Measurements from ENCODE around the gene HTR3E. TPM values are rescaled to one million over a fixed set of nuclear protein-coding genes. Genes with fewer than 3 reads are reported as not detected.

HTR3E gene
- total RNA-seq, 1 experiment from 2014 or later = not detected

DNA sequence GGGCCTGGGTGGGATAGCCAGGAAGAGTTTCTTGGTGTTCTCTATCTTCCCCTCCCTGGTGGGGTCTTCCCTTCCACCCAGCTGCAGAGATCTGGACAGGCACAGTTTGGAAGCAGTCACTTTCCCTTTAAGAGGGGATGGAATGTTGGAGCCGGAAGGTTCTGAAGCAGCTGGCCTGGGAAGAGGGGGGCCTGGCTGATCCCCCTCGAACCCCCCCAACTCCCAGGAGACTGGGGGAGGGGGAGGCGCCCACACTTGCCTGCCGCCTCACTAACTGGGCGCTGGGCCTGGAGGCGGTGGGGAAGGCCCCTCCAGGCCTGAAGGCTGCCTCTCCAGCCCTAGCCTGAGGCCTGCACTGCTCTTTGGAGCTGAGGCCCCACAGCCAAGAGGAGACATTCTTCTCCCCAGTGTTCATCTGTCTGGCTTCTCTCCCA, 59.7 kb downstream of the HTR3E start:
- no peak overlapping the region for H2AFZ ChIP-seq (ENCODE audit: low read length)

More for the DNA sequence above, 59.7 kb downstream of the HTR3E start:
- Mint-ChIP-seq H3K27ac (peak overlapping the region; percentile 91 to 96 (median 93); a peak in 5 of 7 replicates), H3K27me3 (ENCODE audit: low read depth) (no peaks in the 10 kb centered on the region), H3K4me3 (peak overlapping the region; percentile 93 to 99), H3K4me1 (peaks cover 11 to 21% of the 10 kb centered on the region in 2 experiments), H3K36me3 (ENCODE audit: insufficient read depth in 1 of 3, low read depth in 3 of 3) (peaks cover 4 to 12% (median 4%) of the 10 kb centered on the region in 3 experiments; a peak in 6 of 7 replicates), H3K9me3 (no peaks in the 10 kb centered on the region; a peak in 1 of 5 replicates)
- H4K20me1 ChIP-seq (ENCODE audit: control insufficient read depth, insufficient read depth, insufficient read length) = no peaks in the 10 kb centered on the region
- no peak overlapping the region for H2BK20ac ChIP-seq (ENCODE audit: low read depth, low read length, poor library complexity, severe bottlenecking)
- peak overlapping the region; percentile 75 for H3K4me2 ChIP-seq (ENCODE audit: insufficient read depth, insufficient read length, low read length)
- H3K18ac ChIP-seq (ENCODE audit: insufficient read length, low read depth, low read length) = no peak overlapping the region
- WGBS (ENCODE audit: extremely low coverage, insufficient read length, low lambda C conversion rate) = no CpG with 5 or more reads among the region's 6 CpGs
- no peak overlapping the region for H2BK12ac ChIP-seq (ENCODE audit: insufficient read length, low read depth, low read length)
- no peak overlapping the region for H3K23ac ChIP-seq (ENCODE audit: insufficient read length, low read depth, low read length)
- H3K4me1 ChIP-seq (ENCODE audit: insufficient read depth, low read length) = no peaks in the 10 kb centered on the region; the same call in 1 of the 2 replicates
- H3K79me1 ChIP-seq (ENCODE audit: insufficient read depth, low read depth, low read length, poor library complexity, severe bottlenecking) = peaks cover 3% of the 10 kb centered on the region
- no peak overlapping the region for H2BK120ac ChIP-seq (ENCODE audit: low read depth, low read length, poor library complexity, severe bottlenecking)
- no peak overlapping the region for H3K4ac ChIP-seq (ENCODE audit: low read depth, low read length)
- no peak overlapping the region for H4K5ac ChIP-seq (ENCODE audit: insufficient read length, low read depth, low read length)
- H2BK15ac ChIP-seq (ENCODE audit: low read depth, low read length) = no peak overlapping the region
- H3K27ac ChIP-seq (ENCODE audit: insufficient read length, low read depth, low read length) = no peak overlapping the region
- no peak overlapping the region for H3T11ph ChIP-seq (ENCODE audit: low read length)
- peak; percentile 41 for DNase-seq
- H2BK5ac ChIP-seq (ENCODE audit: insufficient read length, low read length) = no peak overlapping the region
- H3K9me3 ChIP-seq (ENCODE audit: control insufficient read depth, low read depth, low read length) = no peaks in the 10 kb centered on the region
- H4K91ac ChIP-seq (ENCODE audit: insufficient read length, low read depth, low read length) = no peak overlapping the region
- no peak overlapping the region for H3K56ac ChIP-seq (ENCODE audit: insufficient read length, low read depth, low read length)
- TF ChIP-seq, protein P1, sequence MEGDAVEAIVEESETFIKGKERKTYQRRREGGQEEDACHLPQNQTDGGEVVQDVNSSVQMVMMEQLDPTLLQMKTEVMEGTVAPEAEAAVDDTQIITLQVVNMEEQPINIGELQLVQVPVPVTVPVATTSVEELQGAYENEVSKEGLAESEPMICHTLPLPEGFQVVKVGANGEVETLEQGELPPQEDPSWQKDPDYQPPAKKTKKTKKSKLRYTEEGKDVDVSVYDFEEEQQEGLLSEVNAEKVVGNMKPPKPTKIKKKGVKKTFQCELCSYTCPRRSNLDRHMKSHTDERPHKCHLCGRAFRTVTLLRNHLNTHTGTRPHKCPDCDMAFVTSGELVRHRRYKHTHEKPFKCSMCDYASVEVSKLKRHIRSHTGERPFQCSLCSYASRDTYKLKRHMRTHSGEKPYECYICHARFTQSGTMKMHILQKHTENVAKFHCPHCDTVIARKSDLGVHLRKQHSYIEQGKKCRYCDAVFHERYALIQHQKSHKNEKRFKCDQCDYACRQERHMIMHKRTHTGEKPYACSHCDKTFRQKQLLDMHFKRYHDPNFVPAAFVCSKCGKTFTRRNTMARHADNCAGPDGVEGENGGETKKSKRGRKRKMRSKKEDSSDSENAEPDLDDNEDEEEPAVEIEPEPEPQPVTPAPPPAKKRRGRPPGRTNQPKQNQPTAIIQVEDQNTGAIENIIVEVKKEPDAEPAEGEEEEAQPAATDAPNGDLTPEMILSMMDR (conservative IDR thresholded peaks at IDR 0.05) = no peak
- peaks cover 6% of the 10 kb centered on the region for H3K23me2 ChIP-seq (ENCODE audit: insufficient read length, low read depth, low read length, poor library complexity, severe bottlenecking)
- H4K8ac ChIP-seq (replicated peaks; ENCODE audit: insufficient read length, low read depth, low read length) = no peak overlapping the region
- no peak overlapping the region for H3K14ac ChIP-seq (ENCODE audit: insufficient read depth, low read length)
- H3K9ac ChIP-seq (ENCODE audit: extremely low read depth, insufficient read length, low read length) = peak overlapping the region; percentile 75
- H2AK5ac ChIP-seq (ENCODE audit: insufficient read length, low read length) = no peak overlapping the region
- peaks cover 23% of the 10 kb centered on the region; the same call in 1 of the 2 replicates for H3K79me2 ChIP-seq (ENCODE audit: insufficient read depth, low read length)
- H3K27me3 ChIP-seq (ENCODE audit: insufficient read depth, low read length) = no peaks in the 10 kb centered on the region

Other genes starting within 250 kb of the HTR3E start
- gene PARL, start 212.2 kb upstream of the HTR3E start, total RNA-seq (2021) = 94.5 and 95.5 TPM in 2 replicates
- gene ABCC5, start 79.2 kb upstream of the HTR3E start, total RNA-seq (2021) = 32.5 and 37.6 TPM in 2 replicates
- gene HTR3D, start 65.3 kb upstream of the HTR3E start, total RNA-seq (2021) = not detected in 2 replicates
- not detected in 2 replicates for gene HTR3C, start 44.0 kb upstream of the HTR3E start, total RNA-seq (2021)
- gene EIF2B5, start 38.3 kb downstream of the HTR3E start, total RNA-seq (2021) = 38.4 and 42.0 TPM in 2 replicates
- 64.7 and 69.7 TPM in 2 replicates for gene DVL3, start 58.3 kb downstream of the HTR3E start, total RNA-seq (2021)
- 443 and 459 TPM in 2 replicates for gene AP2M1, start 77.8 kb downstream of the HTR3E start, total RNA-seq (2021)
- gene ABCF3, start 89.1 kb downstream of the HTR3E start, total RNA-seq (2021) = 56.1 and 58.4 TPM in 2 replicates
- 2.7 TPM in 2 replicates for gene VWA5B2, start 132.5 kb downstream of the HTR3E start, total RNA-seq (2021)
- gene ALG3, start 151.9 kb downstream of the HTR3E start, total RNA-seq (2021) = 54.1 and 62.2 TPM in 2 replicates
- 8.1 and 9.8 TPM in 2 replicates for gene EEF1AKMT4, start 152.6 kb downstream of the HTR3E start, total RNA-seq (2021)
- gene CAMK2N2, start 164.5 kb downstream of the HTR3E start, total RNA-seq (2021) = 12.6 and 13.9 TPM in 2 replicates
- gene ECE2, start 179.0 kb downstream of the HTR3E start, total RNA-seq (2021) = not detected in 2 replicates
- gene PSMD2, start 202.2 kb downstream of the HTR3E start, total RNA-seq (2021) = 337 and 344 TPM in 2 replicates
- gene EIF4G1, start 217.5 kb downstream of the HTR3E start, total RNA-seq (2021) = 532 and 544 TPM in 2 replicates
- 14.4 and 15.5 TPM in 2 replicates for gene FAM131A, start 240.5 kb downstream of the HTR3E start, total RNA-seq (2021)